Dermis microvascular lymphatic vessel endothelial cell (primary cell): Measurements from ENCODE around the gene MOV10L1. TPM values are rescaled to one million over a fixed set of nuclear protein-coding genes. Genes with fewer than 3 reads are reported as not detected.

Experiments used
- DNase-seq, 2 donors: peaks; one replicate each; pipeline versions ENCODE4 v3.0.0 to v3.0.0-alpha.2; 2010; ENCODE audit warnings: low read depth in 2 of 2
- total RNA-seq: library from RNA; depleted of rRNA; stranded (reverse); fragments of >200 nt; gene quantifications from 2 replicates; pipeline ENCODE4 v1.2.1, GENCODE V29; 2014

The MOV10L1 gene
- total RNA-seq, 1 donor from 2014 or later, result 22.7 TPM

GRCh38 chr22:50175921-50176849, 86.4 kb downstream of the MOV10L1 start:
- DNase-seq, result no peak

GRCh38 chr22:50176850-50177536, 87.2 kb downstream of the MOV10L1 start:
- no peak for DNase-seq

GRCh38 chr22:50177537-50178470, 88.0 kb downstream of the MOV10L1 start:
- DNase-seq, result no peak

GRCh38 chr22:50178471-50178864, 88.7 kb downstream of the MOV10L1 start:
- no peak for DNase-seq

- DNase-seq, result no peak
Observed at GRCh38 chr22:50178871-50179869, 89.4 kb downstream of the MOV10L1 start.

- no peak for DNase-seq
Observed at GRCh38 chr22:50179937-50180726, 90.3 kb downstream of the MOV10L1 start.

- DNase-seq, result no peak
Observed at GRCh38 chr22:50180727-50181521, 91.1 kb downstream of the MOV10L1 start.

GRCh38 chr22:50182176-50183081, 92.6 kb downstream of the MOV10L1 start:
- no peak for DNase-seq

- DNase-seq, result no peak
Observed at GRCh38 chr22:50183141-50183971, 93.5 kb downstream of the MOV10L1 start.

- no peak for DNase-seq
Observed at GRCh38 chr22:50184004-50184901, 94.4 kb downstream of the MOV10L1 start.

- no peak for DNase-seq
Observed at GRCh38 chr22:50184902-50185374, 95.1 kb downstream of the MOV10L1 start.

GRCh38 chr22:50185375-50186087, 95.7 kb downstream of the MOV10L1 start, which contains the start of gene TRABD:
Gene TRABD (plus strand): TSS chr22:50185913. CDS start chr22:50193061, 7,148 bp downstream.
- DNase-seq, result peak; percentile 65 to 91

GRCh38 chr22:50186181-50186714, 96.4 kb downstream of the MOV10L1 start:
- no peak for DNase-seq

- DNase-seq, result no peak
Observed at GRCh38 chr22:50186761-50187523, 97.1 kb downstream of the MOV10L1 start.
